Left kidney (tissue), 2 donors: ENCODE measurements around the gene NXPH3. TPM values are rescaled to one million over a fixed set of nuclear protein-coding genes. Genes with fewer than 3 reads are reported as not detected.
A peak's percentile ranks its signal among the peaks of the same experiment; 100 is the strongest.
"Not testable (repeated sequence)": the region's sequence is repeated elsewhere in the genome, so short reads cannot be mapped to it uniquely, and the experiment has no call there.

Experiments
- DNase-seq: peaks from one replicate; pipeline ENCODE4 v3.0.0-alpha.2; 2013
- polyA plus RNA-seq: library from polyadenylated mRNA; unstranded; fragments of 120-200 nt; gene quantifications from one replicate; pipeline ENCODE4 v1.2.1, GENCODE V29; 2013; ENCODE audit not compliant: insufficient read length

The NXPH3 gene
- polyA plus RNA-seq, 1 donor: 0.76 TPM

DNA sequence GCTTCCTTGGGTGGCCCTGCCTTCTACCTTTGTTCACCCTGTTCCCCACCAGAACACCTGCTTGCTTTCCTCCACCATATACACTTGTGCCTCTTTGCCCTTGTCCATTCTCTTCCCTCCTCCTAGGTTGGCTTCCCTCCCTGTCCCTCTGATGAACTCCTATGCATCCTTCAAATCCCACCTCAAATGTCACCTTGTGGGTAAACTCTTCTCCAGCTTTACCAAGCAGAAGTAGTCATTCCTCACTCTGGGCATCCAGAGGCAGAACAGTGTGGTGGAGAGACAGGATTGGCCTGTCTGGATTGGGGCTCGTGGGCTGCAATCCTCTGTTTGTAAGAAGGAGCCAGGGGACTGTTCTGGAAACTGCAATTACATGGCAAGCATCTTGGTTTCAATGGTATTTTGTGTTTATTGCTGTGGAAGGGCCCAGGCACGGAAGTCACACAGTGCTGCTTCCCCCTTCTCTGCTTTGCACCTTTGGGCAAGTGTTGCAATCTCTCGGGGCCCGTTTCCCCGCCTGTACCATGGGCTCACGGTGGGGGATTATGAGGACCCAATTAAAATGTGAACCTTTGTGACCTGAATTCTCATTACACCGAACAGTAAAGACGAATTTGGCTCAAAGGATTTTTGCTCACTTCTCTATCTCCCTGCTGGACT, 21.9 kb upstream of the NXPH3 start:
- no peak for DNase-seq

DNA sequence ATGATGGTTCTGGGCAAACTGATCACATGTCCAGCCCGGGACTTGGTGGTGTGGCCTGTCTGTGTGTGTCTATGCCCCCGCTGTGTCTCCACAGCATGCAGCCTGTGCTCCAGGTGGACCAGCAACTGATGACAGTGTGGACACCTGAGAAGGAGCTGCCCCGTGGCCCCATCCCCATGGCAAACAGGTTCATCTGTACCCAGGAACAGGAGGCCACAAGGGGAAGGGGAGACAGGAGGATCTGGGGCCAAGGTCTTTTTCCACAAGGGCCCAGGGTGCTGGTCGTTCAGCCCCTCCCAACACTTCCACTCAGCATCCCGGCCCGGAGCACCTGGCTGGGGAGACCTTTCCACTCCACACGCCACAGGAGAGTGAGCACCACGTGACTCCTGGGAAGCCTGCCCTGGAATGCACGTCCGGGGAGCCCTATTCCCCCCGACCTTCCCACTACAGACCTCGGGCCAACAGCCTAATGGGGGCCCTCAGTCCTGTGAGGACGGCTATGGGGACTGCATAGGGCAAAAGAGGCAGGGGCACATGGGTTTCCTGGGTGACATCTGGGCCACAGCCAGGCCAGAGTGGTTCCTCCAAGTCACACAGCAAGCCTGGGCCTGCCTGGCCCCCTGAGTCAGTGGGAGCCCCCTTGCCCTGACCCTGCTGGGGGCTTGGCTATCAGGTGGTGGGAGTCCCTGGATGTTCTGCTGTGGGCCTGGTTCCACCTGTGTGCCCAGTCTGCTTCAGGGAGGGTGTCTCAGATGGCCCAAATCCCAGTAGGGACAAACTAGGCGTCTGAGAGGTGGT, 20.8 kb upstream of the NXPH3 start:
- DNase-seq: no peak

DNA sequence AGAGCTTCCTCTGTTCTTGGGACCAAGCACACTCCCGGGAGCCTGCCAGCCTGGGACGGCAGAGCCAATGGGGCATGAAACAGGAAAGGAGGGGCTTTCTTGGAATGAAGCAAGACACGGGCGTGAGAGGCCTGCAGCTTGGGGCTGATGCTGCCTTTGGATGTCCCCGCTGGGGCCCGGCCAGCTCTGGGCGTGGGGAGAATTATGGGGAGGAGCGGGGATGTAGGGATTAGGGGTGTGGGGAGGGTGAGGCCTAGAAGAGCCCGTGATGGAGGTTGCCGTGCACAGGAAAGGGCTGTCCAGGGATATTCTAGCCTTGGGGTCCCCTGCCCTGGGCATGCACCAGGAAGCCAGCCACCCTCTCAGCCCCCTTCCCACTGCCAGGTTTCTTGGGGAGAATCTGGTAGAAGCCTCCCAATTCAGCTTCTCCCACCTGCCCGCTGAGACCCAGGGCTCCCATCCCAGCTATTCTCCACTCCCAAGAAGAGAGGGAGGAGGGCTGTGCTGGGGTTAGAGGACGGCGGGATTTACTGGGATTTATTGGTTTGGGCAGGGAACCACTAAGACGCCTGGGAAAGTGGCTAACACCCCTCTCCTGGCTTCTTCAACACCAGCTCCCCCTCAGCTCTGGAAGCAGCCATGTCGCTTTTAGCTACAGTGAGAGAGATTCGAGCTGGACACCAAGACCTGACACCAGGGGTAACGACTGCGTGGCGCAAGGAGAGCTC, 20.0 kb upstream of the NXPH3 start:
- DNase-seq: no peak

DNA sequence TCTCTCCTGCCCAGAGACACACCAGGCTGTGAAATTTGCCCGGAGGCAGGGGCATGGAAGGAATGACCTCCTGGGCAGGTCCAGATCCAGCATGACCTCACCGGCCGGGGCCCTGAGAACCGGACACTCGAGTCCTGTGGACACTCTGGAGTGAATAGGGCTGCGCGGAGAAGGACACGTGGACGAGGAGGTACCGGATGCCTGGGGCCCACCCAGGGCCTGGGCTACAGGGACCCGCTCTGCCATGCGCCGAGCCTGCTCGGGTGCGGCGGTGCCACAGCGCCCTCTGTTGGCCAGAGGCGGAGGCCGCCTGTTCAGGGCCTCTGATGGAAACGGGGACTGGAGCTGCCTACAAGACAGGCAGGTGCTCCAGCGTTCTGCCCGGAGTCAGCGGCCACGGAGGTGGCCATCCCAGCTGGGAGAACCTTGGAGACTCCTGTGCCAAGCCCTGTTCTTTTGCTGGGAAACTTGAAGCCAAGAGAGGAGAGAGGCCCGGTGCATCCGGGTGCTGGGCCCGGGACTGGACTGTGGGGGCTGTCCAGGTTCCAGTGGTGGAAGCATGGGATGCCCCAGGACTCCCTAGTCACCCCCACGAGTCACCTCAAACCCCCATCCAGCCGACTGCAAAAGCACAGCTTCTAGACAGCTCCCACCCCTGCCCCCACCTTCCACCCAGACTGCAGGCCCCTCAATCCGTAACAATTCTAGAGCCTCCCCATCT, 19.3 kb upstream of the NXPH3 start:
- DNase-seq: peak; percentile 72

DNA sequence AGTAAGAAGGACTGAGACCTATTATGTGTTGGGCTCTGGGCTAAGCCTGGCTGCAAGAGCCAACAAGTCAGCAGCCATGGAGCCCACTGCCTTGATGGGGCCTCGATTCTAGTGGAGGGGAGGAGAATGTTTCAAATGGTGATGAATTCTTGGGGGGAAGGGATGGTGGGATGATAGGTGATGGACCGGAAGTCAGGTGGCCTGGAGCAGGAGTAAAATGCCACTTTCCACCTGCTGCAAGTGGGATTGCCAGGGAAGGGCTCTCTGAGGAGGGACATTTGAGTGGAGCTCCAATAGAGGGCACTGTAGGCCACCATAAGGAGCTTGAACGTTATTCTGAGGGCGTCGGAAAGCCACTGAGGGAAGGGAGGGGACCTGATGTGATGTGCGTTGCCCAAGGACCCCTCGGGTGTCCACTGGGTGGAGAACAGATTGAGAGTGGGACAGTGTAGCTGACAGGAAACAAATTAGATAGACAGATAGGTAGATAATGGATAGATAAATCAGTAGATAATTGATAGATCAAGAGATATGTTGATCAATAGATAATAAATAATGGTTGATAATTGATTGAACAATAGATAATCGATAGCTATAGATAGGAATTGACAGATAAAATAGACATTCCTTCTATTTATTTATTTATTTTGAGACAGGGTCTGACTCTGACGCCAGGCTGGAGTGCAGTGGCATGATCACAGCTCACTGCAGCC, 18.2 kb upstream of the NXPH3 start:
- no peak for DNase-seq

DNA sequence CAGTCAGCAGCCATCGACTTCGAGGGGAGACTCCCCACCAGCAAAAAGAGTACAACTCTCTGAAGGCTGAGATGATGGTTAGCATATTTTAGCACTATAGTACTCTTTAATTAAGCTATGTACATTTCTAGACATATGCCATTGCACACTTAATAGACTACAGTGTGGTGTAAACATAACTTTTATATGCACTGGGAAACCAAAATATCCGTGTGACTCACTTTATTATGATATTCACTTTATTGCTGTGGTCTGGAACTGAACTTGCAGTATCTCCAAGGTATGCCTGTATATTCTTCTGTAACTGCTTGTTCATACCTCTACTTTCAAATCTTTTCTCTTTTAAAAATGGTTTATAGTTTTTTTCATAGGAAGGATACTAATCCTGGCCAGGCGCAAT, 11.0 kb upstream of the NXPH3 start:
- no peak for DNase-seq

DNA sequence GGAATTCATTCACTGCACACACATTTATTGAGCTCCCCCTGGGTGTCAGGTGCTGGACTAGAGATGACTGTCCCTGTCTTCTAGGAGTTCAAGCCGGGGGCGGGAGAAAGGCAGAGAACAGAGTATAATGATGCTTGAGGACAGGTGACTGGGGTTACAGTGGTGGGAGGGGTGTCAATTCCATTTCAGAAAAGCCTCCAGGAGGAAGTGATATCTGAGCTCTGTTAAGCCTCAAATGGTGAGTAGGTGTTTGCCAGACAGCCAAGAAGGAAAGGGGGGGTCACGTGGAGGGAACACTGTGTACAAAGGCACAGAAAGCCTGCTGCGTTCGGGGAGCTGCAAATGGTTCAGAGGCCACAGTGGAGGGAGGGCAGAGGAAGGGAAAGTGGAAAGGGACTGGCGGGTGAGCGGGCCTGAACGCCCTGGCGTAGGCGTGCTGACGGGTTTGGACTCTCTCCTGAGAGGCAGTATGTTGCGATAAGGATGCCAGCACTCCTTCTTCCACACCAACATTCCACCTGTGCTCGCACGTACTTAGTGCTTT, 9.7 kb upstream of the NXPH3 start:
- no peak for DNase-seq

DNA sequence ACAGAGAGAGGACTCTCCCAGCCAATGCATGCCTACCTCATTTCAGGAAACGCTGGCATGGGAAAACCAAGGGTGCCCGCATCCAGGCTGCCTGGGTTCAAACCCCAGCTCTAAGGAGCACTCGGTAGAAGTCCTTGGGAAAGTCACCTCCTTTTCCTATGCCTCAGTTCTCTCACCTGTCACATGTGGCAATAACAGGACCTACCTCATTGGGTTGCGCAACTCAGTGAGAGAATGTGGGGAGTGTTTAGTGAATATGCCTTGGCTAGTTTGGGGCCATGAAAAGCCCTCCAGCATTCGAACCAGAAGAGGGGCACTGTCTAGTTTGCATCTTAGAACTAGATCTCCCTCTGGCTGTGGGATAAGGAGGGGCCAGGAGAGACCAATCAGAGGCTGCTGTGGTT, 9.0 kb upstream of the NXPH3 start:
- DNase-seq: no peak

DNA sequence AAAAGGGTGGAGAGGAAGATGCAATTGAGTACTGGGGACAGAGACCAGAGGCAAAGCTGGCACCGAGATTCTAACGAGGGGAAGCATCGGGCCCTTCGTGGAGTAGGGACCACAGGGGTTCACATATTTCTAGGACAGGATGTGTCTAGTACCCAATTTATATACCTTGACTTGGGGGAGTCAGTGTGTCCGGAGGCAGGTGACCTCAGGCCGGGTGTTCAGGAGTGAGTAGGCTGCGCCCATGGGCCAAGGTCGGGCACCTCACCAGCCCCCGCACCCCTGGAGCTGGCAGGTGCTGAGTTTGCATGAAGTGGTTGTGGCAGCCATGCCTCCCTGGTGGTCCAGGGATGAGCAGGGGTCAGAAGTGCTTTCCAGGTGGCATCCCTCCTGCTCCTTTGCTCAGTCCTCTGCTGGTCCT, 8.6 kb upstream of the NXPH3 start:
- no peak for DNase-seq

DNA sequence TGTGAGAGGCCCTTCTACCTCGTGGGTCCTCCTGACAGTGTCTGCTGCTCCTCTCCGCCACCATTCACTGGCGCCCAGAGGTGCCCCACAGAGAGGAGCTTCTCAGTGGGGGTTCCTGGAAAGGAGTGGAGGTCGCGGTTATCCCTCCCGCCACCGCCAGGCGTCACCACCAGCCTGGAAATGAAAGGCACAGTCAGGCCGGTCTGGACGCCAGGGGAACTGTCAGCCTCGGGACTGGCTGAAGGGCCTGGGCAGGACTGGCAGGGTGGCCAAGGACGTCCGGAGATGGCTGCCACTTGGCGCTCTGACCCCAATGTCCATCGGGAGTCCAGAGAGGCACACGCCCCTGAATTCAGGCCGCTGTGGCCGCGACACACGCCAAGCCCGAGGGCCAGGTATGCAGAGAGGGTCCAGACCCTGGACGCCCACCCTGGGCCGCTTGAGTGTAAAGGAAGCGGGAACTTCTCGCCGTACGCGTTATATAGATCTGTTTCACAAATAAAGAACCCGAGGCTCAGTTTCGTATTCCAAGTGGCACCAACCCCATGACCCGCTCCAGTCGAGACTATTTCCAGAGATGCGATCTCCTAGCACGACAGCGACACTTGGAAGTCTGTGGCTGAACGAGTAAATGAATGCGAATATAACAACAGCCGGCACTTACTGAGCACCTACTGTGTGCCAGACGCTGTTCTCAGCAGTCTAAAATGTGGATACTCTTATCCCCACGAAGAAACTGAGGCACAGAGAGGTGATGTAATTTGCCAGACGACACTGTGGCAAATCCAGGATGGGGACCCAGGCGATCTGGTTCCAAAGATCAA, 7.6 kb upstream of the NXPH3 start:
- peak; percentile 74 for DNase-seq

DNA sequence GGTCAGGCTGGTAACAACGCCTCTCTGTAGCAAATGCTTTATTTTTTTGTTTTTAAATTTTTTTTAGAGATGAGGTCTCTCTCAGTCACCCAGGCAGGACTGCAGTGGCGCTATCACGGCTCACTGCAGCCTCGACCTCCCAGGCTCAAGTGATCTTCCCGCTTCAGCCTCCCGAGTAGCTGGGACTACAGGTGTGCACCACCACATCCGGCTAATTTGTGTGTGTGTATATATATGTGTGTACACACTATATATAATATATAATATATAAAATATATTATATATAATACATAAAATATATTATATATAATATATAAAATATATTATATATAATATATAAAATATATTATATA, 7.0 kb upstream of the NXPH3 start:
- DNase-seq: not testable (repeated sequence)

DNA sequence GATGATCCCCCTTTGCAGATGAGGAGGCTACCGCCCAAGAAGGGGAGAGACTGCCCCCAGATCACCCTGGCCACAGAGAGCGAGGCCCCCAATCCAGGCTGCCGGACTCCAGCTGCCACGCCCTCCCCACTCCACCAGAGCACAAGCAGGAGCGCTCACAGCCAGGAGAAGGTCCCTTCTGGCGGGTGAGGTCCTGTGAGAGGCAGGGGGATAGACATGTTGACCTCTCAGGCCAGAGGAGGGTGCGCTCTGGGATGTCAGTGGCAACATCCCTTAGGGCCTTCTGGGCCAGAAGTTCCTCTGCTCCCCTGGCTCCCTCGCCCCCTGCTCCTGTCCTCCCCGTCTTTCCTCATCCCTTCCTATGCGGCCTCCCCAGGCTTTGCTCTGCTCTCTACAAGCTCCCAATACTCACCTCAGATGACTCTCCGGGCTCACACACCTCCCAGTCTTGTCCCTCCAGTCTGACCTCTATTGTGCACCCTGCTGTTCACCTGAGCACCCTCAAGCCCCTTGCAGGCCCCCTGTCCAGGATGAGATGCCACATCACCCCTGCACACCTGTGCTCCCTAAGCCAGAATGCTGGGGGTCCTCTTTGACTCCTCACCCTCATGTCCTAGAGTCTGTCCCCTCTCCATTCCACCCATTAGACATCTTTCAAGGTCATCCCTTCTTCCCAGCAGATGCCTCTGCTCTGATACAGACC, 5.0 kb upstream of the NXPH3 start:
- no peak for DNase-seq

DNA sequence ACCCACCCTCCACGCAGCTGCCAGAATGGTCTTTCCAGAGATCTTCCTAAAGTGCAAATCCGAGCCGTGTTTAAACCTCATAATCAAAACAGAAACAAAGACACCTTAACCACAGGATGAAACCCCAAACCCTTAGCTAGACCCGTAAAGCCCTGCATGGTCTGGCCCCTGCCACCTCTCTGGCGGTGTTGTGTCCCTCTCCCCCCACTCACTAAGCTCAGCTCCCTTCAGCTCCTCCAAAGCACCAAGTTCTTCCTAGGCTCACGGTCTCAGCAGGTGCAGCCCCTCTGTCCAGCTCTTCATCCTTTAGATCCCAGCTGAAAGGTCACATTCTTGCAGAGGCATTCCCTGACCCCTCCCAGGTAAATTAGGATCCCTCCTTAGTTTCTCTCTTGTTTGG, 4.4 kb upstream of the NXPH3 start:
- DNase-seq: no peak

DNA sequence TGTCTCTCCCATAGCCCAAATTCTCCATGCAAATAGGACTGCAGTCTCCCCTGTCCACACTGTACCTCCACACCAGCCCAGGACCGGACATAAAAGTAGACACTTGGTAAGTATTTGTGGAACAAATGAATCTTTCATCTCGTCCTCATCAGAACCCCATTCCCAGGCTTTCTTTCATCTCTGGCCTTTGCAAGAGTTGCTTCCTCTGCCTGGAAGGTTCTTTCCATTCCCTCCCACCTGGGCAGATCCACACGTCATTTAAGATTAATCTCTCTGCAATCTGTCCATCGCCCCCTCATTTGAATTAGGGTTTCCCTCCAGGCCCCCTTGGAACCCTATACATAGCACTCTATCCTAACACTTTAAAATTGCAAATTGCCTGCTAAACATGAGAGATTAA, 3.9 kb upstream of the NXPH3 start:
- DNase-seq: no peak

DNA sequence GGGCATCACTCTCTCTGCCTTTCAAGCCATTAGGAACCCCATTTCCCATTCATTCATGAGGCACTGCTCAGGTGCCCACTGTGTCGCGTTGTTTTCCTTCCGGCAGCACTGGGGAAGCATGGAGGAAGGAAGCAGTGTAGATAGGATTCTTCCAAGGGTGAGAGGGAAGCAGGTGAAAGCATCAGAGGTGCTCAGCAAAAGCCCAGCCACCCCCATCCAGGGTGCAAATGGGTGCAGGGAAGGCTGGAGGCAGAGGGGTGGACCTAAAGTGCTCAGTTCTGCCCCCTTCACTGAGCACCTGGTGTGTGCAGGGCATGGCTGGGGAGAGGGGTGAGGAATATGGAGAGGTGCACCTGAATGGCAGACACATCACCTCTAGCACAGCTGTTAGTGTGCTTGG, 3.4 kb upstream of the NXPH3 start:
- no peak for DNase-seq

DNA sequence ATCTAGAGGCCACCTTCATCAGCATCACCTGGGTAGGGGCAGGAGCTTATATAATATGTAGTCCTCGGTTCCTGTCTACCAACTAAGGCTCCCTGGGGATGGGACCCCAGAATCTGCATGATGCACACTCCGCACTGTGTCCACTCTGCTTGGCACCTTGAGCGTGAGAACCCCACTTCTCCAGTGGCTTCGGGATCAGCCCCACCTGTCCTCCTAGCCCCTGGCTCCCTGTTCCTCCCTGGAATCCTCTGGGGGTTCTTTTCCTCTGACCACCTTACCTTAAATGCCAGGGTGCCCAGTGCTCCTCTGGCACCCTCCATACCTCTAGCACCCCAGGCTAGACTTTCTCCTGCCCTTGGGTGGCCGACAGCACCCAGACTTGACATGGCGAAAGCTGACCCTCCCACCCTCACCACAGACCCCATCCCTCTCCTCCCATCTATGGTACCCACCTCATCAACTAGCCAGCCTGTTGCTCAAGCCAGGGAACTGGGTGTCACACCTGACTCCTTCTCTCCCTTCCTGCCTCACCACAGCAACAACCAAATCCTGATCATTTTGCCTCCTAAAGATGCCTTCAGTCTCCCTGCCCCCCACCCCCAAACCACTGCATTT, 2.8 kb upstream of the NXPH3 start:
- no peak for DNase-seq

DNA sequence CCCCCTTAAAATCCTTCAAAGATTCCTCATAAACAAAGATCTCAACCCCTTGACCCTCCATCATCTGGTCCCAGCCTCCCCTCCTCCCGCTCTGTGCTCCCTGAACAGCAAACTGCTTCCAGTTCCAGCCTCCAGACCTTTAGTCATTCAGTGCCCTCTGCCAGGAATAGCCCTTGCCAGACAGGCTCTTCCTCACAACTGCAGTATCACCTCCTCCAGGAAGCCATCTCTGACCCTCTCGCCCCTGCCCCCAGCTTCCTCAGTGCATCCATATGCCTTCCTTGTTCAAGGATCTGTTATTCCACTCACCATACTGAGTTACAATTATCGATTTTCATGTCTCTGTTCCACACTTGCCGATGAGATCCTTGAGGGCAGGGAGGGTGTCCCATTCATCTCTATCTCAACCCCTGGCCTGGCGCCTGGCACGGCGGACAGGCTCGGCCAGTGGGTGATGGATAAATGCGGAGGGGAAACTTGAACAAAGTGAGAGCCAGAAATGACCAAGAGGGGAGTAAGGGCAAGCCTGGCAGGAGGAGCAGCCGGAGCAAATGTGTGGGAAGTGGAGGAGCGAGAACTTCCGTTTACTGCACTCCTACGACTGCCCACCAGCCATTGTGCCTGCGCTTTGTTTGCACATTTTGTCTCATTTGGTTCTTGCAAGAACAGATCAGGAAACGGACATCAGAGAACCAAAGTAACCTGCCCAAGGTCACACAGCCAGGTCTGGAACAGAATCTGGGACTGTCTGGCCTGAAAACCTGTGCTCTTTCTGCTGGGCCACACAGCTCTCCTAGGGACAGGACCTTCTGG, 2.0 kb upstream of the NXPH3 start:
- no peak for DNase-seq

DNA sequence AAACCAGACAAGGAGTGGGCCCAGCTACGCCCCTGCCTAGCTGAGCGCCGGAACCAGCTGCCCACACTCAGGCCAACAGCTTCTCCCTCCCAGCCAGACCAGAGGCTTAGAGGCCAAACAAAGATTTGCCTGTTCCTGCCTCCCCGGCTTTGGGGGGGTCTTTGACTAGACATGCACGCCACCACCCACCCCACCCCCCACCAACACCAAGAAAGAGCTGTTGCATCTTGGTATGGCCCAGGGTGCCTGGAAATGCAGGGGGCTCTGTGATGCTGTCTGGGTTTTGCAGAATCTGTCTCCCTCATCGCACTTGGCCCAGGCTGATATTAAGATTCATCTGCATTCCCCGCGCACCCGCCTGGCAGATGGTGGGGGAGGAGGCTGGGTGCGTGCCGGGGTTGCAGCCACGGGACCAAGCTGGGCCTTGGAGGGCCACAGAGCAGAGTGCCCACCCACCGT, 1.3 kb upstream of the NXPH3 start:
- no peak for DNase-seq
